HG03439 (cell line): ENCODE results near the gene GPLD1.
"Not testable (repeated sequence)": the region's sequence is repeated elsewhere in the genome, so short reads cannot be mapped to it uniquely, and the experiment has no call there.

ENCODE experiments used
- ATAC-seq: cut with Tn5 transposase; IDR thresholded peaks from one replicate; pipeline ENCODE4 v1.9.1; 2021; ENCODE audit warnings: mild to moderate bottlenecking, moderate library complexity; ENCODE audit not compliant: unreplicated experiment

Gene GPLD1

DNA sequence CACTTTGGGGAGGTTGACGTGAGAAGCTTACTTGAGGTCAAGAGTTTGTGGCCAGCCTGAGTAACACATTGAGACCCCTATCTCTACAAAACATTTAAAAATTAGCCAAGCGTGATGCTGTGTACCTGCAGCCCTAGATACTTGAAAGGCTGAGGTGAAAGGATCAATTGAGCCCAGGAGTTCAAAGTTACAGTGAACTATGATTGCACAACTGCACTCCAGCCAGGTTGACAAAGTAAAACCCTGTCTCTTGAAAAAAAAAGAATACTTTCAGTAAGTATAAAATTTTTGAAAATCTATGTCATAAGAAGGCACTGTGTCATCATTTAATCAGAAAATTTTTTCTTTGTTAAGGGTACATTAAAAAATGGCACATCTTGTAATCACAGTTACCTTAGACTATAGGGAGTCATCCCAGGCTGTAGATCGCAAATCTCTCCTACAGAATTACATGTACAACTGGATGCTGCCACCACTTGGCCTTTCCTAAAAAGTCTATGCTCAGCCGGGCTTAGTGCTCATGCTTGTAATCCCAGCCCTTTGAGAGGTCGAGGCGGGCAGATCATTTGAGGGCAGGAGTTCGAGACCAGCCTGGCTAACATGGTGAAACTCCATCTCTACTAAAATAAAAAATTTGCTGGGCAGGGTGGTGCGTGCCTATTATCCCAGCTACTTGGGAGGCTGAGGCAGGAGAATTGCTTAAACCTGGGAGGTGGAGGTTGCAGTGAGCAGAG lies 103.7 kb downstream of the GPLD1 start:
- no peak for ATAC-seq

DNA sequence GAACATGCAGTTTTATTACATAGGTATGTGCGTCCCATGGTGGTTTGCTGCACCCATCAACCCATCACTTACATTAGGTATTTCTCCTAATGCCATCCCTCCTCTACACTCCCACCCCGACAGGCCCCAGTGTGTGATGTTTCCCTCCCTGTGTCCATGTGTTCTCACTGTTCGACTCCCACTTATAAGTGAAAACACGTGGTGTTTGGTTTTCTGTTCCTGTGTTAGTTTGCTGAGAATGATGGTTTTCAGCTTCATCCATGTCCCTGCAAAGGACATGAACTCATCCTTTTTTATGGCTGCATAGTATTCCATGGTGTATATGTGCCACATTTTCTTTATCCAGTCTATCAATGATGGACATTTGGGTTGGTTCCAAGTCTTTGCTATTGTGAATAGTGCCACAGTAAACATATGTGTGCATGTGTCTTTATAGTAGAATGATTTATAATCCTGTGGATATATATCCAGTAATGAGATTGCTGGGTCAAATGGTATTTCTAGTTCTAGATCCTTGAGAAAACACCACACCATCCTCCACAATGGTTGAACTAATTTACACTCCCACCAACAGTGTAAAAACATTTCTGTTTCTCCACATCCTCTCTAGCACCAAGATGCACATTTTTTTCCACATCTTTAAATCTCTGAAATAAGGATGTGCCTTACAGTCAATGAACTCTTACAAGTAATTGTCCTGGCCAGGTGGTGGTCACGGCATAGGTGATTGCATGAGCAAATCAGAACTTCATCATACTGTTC lies 104.8 kb downstream of the GPLD1 start:
- not testable (repeated sequence) for ATAC-seq

DNA sequence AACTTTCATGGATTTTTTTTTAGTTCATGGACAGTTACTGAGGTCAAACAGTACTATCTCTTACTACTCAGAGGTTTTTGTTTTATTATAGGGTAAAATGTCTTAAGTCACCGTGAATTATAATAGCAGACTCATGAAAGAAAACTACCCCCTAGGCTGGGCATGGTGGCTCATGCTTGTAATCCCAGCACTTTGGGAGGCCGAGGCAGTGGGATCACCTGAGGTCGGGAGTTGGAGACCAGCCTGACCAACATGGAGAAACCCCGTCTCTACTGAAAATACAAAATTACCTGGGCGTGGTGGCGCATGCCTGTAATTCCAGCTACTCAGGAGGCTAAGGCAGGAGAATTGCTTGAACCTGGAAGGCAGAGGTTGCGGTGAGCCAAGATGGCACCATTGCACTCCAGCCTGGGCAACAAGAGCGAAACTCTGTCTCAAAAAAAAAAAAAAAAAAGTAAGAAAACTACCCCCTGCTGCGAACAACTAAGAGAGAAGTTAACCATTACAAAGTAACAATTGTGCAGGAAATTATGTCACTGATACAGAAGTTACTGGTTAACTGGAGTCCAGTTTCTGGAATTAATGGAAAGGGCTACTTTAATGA lies 106.4 kb downstream of the GPLD1 start:
- ATAC-seq, result not testable (repeated sequence)

DNA sequence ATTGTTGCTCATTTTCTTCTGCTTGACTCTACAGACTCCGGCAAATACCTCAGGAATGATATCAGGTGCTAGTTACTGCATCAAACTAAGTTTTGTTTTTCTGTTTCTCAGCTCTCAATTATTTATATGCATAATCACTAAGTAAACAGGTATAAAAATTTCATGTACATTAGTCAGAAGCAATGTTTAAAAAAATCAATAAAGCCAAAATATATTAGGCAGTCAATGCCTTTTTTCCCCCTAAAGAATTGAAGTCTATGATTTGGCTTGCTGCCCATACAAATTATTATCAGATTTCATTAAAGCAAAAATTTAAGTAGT lies 107.2 kb downstream of the GPLD1 start:
- ATAC-seq, result no peak

DNA sequence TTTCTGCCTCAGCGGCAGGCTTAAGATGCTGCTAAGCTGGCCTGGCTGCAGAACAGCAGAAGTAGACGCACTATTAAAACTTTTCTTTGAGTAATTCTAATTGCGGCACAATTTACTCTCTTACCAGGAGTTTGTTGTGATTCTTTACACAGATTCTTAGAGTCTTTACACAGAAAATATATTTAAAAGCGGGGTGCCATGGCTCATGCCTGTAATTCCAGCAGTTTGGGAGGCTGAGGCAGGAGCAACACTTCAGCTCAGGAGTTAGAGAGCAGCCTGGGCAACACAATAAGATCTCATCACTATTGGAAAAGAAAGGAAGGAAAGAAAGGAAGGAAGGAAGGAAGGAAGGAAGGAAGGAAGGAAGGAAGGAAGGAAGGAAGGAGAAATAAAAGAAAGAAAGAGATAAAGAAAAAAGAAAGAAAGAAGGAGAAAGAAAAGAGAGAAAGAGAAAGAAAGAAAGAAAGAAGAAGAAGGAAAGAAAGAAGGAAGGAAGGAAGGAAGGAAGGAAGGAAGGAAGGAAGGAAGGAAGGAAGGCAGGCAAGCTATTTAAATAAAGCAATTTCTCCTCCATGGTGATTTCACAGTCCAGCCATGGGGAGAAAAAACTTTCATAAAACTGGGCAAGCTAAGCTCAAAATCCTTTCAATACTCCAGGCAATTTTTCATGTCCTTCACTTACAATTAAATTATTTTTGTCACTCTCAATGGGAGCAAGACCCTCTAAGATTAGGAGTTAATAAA lies 107.7 kb downstream of the GPLD1 start:
- ATAC-seq, result no peak

DNA sequence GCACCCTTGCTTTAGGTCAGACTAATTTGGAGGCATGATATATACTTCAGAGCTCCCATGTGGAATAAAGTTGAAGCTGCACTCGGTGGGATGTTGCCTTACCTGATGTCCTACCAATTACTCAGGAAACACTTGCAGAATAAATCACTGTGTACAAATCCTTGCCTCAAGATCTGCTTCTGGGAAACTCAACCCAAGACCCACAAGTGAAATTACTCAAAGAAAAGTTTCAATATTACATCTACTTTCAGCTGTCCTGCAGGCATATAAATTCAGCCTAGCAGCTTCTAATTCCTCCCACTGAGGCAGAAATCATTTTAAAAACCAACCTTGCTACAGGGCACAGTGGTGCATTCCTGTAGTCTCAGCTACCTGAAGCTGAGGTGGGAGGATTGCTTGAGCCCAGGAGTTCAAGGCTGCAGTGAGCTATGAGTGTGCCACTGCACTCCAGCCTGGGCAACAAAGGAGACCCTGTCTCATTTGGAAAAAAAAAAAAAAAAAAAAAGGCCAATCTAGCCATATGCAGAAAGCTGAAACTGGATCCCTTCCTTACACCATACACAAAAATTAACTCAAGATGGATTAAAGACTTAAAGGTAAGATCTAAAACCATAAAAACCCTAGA lies 110.8 kb downstream of the GPLD1 start:
- ATAC-seq, result no peak
